Effector CD8-positive, alpha-beta T cell (primary cell): ENCODE results near the gene HEMGN.
"Not testable (repeated sequence)": the region's sequence is repeated elsewhere in the genome, so short reads cannot be mapped to it uniquely, and the experiment has no call there.

ENCODE experiments used
- DNase-seq: peaks from one replicate; lab custom pipeline; 2025; lab: John Stamatoyannopoulos, UW
- total RNA-seq, 4 experiments: gene quantifications; one replicate each; lab custom pipeline; 2026; lab: John Stamatoyannopoulos, UW

Gene HEMGN
- 0.18 to 1.5 (median 0.45) reads per million in 4 experiments for total RNA-seq

- DNase-seq, result no peak
Observed at GRCh38 chr9:97938081-97938644, at the start of gene HEMGN. TSS of gene HEMGN (minus strand) at chr9:97938172. CDS start at chr9:97938136, 36 bp downstream.

GRCh38 chr9:97987487-97987886, 49.5 kb upstream of the HEMGN start:
- no peak for DNase-seq

- DNase-seq, result peak; percentile 34
Observed at GRCh38 chr9:97985058-97985861, 47.3 kb upstream of the HEMGN start.

GRCh38 chr9:97984188-97985057, 46.5 kb upstream of the HEMGN start:
- peak; percentile 60 for DNase-seq

GRCh38 chr9:97983589-97984187, 45.7 kb upstream of the HEMGN start:
- DNase-seq, result peak; percentile 52

GRCh38 chr9:97982683-97983588, 45.0 kb upstream of the HEMGN start, which contains the start of gene ANP32B:
TSS of gene ANP32B (plus strand) at chr9:97983341. CDS start at chr9:97983556, 215 bp downstream.
- DNase-seq, result peak; percentile 90

GRCh38 chr9:97981846-97982682, 44.1 kb upstream of the HEMGN start:
- DNase-seq, result no peak

- DNase-seq, result no peak
Observed at GRCh38 chr9:97980918-97981845, 43.2 kb upstream of the HEMGN start.

- DNase-seq, result no peak
Observed at GRCh38 chr9:97980479-97980803, 42.5 kb upstream of the HEMGN start.

- no peak for DNase-seq
Observed at GRCh38 chr9:97979788-97980478, 42.0 kb upstream of the HEMGN start.

- no peak for DNase-seq
Observed at GRCh38 chr9:97978371-97979130, 40.6 kb upstream of the HEMGN start.

GRCh38 chr9:97976633-97977032, 38.7 kb upstream of the HEMGN start:
- DNase-seq, result not testable (repeated sequence)

GRCh38 chr9:97975376-97975775, 37.4 kb upstream of the HEMGN start:
- no peak for DNase-seq

- no peak for DNase-seq
Observed at GRCh38 chr9:97972753-97973152, 34.8 kb upstream of the HEMGN start.

GRCh38 chr9:97970165-97970564, 32.2 kb upstream of the HEMGN start:
- DNase-seq, result no peak

GRCh38 chr9:97969014-97969413, 31.0 kb upstream of the HEMGN start:
- DNase-seq, result no peak

GRCh38 chr9:97966493-97966892, 28.5 kb upstream of the HEMGN start:
- DNase-seq, result no peak

GRCh38 chr9:97964901-97965300, 26.9 kb upstream of the HEMGN start:
- DNase-seq, result no peak
